KG1 (cell line): ENCODE data around the gene CCNO.

Experiments used
- DNase-seq: peaks from one replicate; lab custom pipeline; 2025; lab: John Stamatoyannopoulos, UW

The CCNO gene, protein sequence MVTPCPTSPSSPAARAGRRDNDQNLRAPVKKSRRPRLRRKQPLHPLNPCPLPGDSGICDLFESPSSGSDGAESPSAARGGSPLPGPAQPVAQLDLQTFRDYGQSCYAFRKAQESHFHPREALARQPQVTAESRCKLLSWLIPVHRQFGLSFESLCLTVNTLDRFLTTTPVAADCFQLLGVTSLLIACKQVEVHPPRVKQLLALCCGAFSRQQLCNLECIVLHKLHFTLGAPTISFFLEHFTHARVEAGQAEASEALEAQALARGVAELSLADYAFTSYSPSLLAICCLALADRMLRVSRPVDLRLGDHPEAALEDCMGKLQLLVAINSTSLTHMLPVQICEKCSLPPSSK

GRCh38 chr5:55232985-55233928 is at the start of gene CCNO:
Gene CCNO, minus strand, starts transcription at chr5:55233608. Its CDS starts 85 bp downstream, at chr5:55233523.
- no peak for DNase-seq

- DNase-seq = no peak
These were observed 45.4 kb upstream of the CCNO start for GRCh38 chr5:55278778-55279177.

DNA sequence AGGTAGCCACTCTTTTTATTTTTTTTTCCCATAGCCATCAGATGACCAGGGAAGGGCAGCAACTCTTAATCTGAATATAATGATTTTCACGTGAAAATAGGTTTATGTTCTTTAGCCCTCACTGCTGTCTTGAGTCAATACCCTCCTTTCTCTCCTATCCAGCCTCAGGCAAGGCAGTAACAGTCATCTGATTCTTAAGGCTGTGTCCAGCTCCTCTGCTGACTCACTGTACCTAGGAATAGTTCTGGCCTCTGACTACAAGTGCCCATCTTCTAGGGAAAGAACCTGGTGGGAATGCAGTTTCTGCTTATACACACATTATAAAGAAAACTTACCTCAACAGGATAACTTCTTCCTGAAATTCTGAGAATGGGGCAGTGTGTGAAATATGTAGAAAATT is 43.4 kb upstream of the CCNO start:
- no peak for DNase-seq

DNA sequence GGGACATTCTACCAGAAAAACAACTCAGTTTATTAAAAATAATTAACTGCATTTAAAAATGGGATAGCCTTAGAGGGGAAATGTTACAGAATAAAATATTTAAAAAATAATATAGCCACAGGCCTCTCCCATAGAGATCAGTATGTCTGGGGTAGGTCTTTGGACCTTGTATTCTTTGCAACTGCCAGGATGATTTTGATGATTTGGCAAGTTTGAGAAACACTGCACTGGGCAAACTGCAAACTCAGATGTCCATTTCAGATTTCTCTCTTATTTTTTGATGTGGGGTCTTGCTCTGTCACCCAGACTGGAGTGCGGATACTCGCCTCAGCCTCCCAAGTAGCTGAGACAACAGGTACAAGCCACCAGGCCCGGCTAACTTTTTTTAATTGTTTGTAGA is 24.9 kb upstream of the CCNO start:
- DNase-seq = no peak

- DNase-seq = no peak
These were observed 21.4 kb upstream of the CCNO start for GRCh38 chr5:55254802-55255201.

DNA sequence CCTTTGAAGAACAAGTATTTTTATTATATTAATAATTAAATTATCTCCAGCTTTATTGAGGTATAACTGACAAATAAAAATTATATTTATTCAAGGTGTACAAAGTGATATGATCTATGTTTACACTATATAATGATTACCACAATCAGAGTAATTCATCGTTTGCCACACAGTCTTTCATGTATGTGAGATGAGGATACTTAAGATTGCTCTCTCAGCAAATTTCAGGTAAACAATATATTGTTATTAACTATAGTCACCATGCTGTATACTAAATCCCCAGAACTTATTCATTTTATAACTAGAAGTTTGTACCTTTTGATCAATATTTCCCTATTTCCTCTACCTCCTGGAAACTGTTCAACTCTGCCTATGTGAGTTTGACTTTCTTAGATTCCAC is 16.7 kb upstream of the CCNO start:
- no peak for DNase-seq

DNA sequence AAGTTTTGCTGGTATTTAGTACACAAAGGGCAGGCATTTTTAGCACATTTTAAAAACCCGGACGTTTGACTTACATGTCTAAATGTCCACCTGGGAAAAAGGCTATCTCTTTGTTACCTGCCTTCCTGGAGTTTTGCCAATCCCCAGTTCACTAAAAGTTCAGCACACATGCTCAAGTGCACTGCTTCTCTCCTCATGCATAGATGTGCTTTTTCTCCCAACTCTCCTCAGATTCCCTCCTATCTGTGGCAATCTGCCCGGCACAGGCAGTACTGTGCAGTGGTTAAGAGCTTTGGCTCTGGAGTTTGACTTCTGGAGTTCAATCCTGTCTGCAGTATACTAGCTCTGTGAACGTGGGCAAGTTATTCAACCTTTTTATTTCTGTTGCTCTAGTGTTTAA is 8.3 kb upstream of the CCNO start:
- no peak for DNase-seq

DNA sequence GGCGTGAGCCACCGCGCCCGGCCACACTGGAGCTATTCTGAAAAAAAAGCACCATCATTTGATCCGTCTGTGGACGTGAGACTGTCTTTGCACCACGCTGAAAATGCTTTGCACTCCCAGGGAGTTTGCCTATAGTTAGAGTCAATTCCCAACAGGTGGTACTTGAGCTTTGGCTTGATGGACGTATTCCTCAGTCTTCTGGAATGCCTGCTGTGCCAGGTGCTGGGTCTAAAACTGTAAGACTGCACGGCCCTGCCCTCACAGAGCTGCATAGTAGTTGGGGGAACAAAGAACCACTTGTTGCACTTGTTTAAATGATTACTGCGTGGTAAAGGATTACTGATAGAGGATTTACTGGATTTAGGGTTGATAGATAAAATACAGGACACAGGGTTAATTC is 3.4 kb upstream of the CCNO start:
- DNase-seq = no peak

GRCh38 chr5:55234121-55234700 is 803 bp upstream of the CCNO start:
- no peak for DNase-seq

DNA sequence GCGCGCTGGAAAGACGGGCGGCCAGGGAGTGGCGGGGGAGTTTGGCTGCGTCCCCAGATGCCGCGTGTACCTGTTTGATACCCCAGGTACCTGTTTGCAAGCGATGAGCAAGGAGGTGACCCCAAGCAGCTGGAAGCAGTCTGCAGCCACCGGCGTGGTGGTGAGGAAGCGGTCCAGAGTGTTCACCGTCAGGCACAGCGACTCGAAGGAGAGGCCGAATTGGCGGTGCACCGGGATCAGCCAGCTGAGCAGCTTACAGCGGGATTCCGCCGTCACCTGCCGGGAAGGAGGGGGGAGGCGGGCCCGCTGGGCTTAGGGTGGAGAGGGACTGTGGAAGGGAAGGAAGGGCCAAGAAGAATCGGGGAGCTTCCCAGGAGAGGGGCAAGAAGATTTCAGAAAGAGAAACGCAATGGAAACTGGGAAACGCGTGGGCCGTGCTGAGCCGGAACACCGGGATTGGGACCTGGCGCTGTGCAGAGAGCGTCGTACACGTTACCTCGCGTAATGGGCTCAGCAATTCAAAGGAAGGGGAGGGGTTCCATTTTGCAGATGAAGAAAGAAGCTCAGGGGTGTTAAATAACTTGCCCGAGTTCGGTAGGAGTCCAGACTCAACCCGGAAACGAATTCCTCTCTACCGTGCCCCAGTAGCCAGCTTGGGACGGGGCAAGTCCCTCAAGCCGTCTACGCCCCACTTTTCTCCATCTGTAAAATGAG is 980 bp downstream of the CCNO start:
- no peak for DNase-seq

GRCh38 chr5:55231919-55232270 is 1.5 kb downstream of the CCNO start:
- DNase-seq = no peak

DNA sequence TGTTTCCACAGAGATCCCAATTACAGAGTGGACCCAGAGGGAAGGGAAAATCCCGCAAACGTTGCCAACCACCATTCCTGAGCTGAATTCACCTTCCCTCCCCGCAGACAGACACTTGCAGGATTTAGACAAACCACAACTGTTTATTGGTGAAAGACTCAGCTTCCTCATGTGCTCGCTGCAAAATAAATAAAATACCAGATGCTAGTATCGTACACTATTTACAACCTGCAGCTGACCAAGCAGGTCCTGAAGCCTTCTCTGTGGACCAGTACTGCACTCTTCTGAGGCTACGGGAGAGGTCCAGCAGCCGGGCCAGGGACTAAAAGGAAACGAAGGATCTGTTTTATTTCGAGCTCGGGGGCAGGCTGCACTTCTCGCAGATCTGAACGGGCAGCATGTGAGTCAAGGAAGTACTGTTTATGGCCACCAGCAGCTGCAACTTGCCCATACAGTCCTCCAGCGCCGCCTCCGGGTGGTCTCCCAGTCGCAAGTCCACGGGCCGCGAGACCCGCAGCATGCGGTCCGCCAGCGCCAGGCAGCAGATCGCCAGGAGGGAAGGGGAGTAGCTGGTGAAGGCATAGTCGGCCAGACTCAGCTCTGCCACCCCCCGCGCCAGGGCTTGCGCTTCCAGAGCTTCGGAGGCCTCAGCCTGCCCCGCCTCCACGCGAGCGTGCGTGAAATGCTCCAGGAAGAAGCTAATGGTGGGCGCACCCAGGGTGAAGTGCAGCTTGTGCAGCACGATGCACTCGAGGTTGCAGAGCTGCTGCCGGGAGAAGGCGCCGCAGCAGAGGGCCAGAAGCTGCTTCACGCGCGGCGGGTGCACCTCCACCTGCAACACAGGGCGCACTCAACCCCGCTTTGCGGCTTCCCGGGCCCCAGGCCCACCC is 2.1 kb downstream of the CCNO start:
- DNase-seq = no peak

DNA sequence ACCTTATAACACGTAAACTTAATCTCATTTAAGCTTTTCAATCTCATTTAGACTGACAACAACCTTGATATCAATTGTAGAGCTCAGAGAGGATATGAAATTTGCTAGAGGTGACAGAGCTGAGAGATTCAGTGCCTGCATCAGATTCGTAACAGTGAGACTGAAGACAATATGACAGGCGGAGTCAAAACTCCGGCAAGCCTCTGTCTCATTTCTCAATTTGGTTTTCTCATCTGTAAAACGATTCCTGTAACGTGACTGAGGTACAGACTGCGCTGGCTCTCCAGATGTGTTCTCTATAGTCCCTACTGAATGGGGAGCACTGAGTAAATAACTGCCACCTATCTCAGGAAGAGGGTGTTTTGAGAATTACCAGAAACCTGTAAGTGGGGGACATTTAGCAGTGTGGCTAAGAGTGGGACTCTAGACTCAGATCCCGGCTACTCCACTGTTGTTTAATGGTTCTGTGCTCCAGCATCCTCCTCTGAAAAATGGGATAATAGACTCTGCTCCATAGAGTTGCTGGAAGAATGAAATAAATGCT is 3.2 kb downstream of the CCNO start:
- DNase-seq = no peak

- DNase-seq = no peak
These were observed 5.6 kb downstream of the CCNO start for GRCh38 chr5:55227664-55228430.

DNA sequence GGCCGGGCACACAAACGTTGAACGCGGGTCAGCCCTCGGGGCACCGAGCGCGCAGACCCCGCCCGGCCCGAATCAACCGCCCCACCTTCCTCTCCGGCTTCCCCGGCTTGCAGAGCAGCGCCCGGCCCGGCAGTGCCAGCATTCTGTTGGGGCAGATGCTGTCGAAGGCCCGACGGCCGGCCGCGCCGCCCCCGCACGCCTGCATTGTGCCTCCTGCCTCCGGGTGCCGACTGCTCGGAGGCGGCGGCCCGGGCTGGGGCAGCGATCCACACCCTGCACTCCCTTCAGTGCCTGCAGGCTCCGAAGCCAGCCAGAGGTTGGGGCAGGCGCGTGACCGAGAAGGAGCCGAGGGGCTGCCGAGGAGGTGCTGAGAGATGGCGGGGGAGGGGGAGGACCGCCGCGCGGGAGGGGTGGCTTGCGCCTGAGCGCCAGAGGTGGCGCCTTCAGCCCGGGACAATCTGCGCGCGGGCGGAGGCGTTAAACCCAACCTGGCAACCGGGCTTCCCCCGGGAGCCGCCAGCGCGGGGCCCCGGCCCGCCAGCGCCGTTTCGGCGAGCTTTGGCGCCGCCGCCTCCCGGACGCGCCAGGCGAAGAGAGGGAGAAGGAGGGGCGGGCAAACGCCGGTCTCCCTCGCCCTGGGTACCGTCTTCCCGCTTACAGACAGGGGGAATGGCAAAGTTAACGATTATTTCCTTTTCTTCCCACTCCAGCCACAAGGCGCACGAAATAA is 6.3 kb downstream of the CCNO start, which contains the start of gene MCIDAS:
TSS of gene MCIDAS (minus strand) at position 382 of the 730 bp plus-strand sequence. CDS start at position 205, 177 bp downstream.
- DNase-seq = no peak

DNA sequence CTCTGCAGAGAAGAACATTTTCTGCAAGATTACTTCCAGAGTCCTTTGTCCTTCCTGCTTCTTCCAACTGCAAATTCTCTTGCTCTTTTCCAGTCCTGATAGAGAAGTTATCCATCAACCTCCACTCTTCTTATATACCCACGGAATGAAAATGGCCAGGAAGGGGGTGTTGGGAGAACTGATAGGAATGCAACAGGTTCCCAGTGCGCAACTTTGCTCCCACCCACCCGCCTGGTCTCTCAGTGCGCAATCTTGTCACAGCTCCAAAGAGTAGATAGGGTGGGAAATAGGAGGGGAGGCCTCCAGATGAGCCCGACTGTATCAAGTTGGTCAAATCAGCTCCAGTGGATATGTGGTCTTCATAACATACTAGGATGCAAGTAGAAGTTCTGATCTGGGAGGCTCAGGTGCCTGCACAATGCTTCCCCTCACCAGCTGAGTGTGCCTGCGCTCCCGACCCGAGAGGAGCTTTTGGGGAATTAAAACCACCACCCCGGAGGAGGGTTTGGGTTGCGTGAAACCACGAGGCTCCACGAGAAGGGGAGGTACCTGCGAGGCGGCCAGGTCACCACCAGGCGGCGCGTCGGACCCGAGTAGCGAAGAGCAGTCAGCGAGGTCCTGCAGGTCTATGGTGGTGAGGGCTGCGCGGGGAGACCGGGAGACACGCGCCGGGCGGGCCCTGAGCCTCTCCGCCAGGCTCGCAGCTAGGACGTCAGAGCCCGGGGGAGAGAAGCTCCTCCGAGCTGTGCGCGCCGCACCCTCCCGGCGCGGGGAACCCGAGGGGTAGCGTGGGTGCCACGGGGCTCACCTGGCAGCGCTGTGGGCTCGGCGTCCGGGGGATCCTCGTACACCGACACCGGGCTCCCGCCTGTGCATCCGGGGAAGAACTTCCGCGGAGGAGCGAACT is 7.1 kb downstream of the CCNO start:
- peak; percentile 35 for DNase-seq

DNA sequence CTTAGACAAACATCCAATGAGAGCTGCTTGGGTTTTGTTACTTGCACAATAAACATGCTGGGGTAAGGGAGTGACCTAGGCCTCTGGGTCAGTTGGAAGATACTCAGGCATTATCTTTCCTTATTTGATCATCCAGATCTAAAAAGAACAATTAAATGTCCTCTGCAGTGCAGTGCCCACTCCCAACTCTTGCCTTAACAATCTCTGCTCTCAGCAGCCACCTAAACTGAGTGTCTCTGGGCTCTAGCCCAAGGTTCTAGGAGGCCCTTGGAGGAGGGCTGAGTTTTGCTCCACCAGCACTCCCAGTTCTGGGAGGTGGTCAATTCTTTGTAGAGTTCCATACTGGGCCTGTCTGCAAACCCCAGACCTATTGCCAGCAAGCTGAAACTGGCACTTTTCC is 8.1 kb downstream of the CCNO start:
- no peak for DNase-seq

DNA sequence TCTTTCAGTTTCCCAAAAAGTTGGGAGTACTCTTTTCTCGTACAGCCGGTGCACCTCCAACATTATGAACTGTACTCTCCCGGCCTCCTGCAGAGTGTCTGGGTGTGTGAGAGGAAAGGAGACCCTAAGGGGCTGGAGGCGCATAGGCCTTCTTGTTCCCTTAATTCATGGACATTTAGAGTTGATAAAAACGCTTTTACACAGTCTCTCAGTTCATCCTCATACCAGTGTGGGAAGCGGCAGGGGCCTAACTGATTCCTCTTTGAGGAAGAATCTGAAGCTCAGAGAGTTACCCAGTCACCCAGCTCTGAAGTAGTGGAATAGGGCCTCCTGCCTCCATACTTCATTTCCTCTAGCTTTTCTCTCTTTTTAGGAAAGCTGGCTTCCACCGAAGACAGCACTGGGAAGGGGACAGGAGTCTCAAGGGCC is 9.6 kb downstream of the CCNO start:
- no peak for DNase-seq
